Left ventricle myocardium inferior (tissue), 1 donor: Measurements from ENCODE around the gene VAV2. TPM values are rescaled to one million over a fixed set of nuclear protein-coding genes. Genes with fewer than 3 reads are reported as not detected.

Source experiments
- DNase-seq: peaks from one replicate; pipeline ENCODE4 v3.0.0-alpha.2; 2020
- H3K27ac ChIP-seq: fragments of 200-600 bp; replicated peaks from 2 replicates; pipeline ENCODE4 v1.8.0; 2021
- H3K27me3 ChIP-seq: fragments of 200-600 bp; 2 replicates; pipeline ENCODE4 v1.8.0; 2021; ENCODE audit warnings: low read depth
- H3K36me3 ChIP-seq: fragments of 200-600 bp; 2 replicates; pipeline ENCODE4 v1.8.0; 2021
- H3K4me1 ChIP-seq: fragments of 200-600 bp; 2 replicates; pipeline ENCODE4 v1.8.0; 2021
- H3K4me3 ChIP-seq: fragments of 200-600 bp; 2 replicates; pipeline ENCODE4 v1.8.0; 2021; ENCODE audit warnings: mild to moderate bottlenecking, moderate library complexity
- H3K9me3 ChIP-seq: fragments of 200-600 bp; replicated peaks from 2 replicates; pipeline ENCODE4 v1.8.0; 2021
- CTCF ChIP-seq: fragments of 200-600 bp; IDR thresholded peaks from 2 replicates; pipeline ENCODE4 v1.8.0; 2021; ENCODE audit warnings: antibody characterized with exemption, mild to moderate bottlenecking, borderline replicate concordance
- intact Hi-C: fragments of 100-400 bp; cut with micrococcal nuclease; formaldehyde crosslinking; loops from one replicate; pipeline ENCODE4 v1.11.0; 2022
- total RNA-seq: library from RNA; stranded (reverse); fragmentation: NEBNext Ultra II Directional; extraction: Animal tissue kit (Norgen Biotek cat#: 25700); gene quantifications from one replicate; pipeline ENCODE4 v1.2.1, GENCODE V29; 2021
- donor health status: DM: no; HTN: yes; CAD: no; lungs with severe emphysema.

The VAV2 gene
- total RNA-seq, 1 donor from 2014 or later, result 4.1 TPM

GRCh38 chr9:133718563-133719315, 273.4 kb downstream of the VAV2 start:
- H3K4me3 ChIP-seq, result no peak overlapping the region
- H3K27me3 ChIP-seq, result peaks cover 71% of the 10 kb centered on the region
- H3K4me1 ChIP-seq, result peaks cover 22% of the 10 kb centered on the region
- TF ChIP-seq CTCF, result no peak
- H3K27ac ChIP-seq, result no peak overlapping the region
- H3K36me3 ChIP-seq, result no peaks in the 10 kb centered on the region
- H3K9me3 ChIP-seq, result no peaks in the 10 kb centered on the region
- intact Hi-C loops, result no loop called here
- DNase-seq, result no peak

GRCh38 chr9:133717113-133718031, 274.8 kb downstream of the VAV2 start:
- peaks cover 79% of the 10 kb centered on the region for H3K27me3 ChIP-seq
- H3K4me3 ChIP-seq, result no peak overlapping the region
- no peaks in the 10 kb centered on the region for H3K9me3 ChIP-seq
- no peaks in the 10 kb centered on the region for H3K36me3 ChIP-seq
- no peak overlapping the region for H3K27ac ChIP-seq
- DNase-seq, result no peak
- H3K4me1 ChIP-seq, result peaks cover 22% of the 10 kb centered on the region
- no peak for TF ChIP-seq CTCF
- intact Hi-C loops, result no loop called here

GRCh38 chr9:133716564-133717112, 275.5 kb downstream of the VAV2 start:
- Histone ChIP-seq H3K9me3 (no peaks in the 10 kb centered on the region), H3K27ac (peak overlapping the region; percentile 58), H3K4me3 (no peak overlapping the region), H3K27me3 (peaks cover 83% of the 10 kb centered on the region), H3K36me3 (no peaks in the 10 kb centered on the region), H3K4me1 (peaks cover 29% of the 10 kb centered on the region)
- peak; percentile 66 for DNase-seq
- intact Hi-C loops, result no loop called here
- TF ChIP-seq CTCF, result no peak

- intact Hi-C loops, result no loop called here
- TF ChIP-seq CTCF, result peak; percentile 58
Observed at GRCh38 chr9:133715866-133716563, 276.1 kb downstream of the VAV2 start.

GRCh38 chr9:133715295-133715865, 276.7 kb downstream of the VAV2 start:
- Histone ChIP-seq H3K36me3 (no peaks in the 10 kb centered on the region), H3K4me3 (no peak overlapping the region), H3K9me3 (no peaks in the 10 kb centered on the region), H3K4me1 (peaks cover 31% of the 10 kb centered on the region), H3K27ac (peak overlapping the region; percentile 58), H3K27me3 (peaks cover 79% of the 10 kb centered on the region)
- no peak for TF ChIP-seq CTCF
- DNase-seq, result peak; percentile 66
- intact Hi-C loops, result no loop called here

More at GRCh38 chr9:133715866-133716563, 276.1 kb downstream of the VAV2 start:
- no peaks in the 10 kb centered on the region for H3K36me3 ChIP-seq
- peaks cover 82% of the 10 kb centered on the region for H3K27me3 ChIP-seq
- H3K9me3 ChIP-seq, result no peaks in the 10 kb centered on the region
- H3K4me3 ChIP-seq, result no peak overlapping the region
- DNase-seq, result no peak
- H3K27ac ChIP-seq, result peak overlapping the region; percentile 58
- peaks cover 31% of the 10 kb centered on the region for H3K4me1 ChIP-seq
